Measurements from ENCODE around the gene CEP170B.

The CEP170B gene

DNA sequence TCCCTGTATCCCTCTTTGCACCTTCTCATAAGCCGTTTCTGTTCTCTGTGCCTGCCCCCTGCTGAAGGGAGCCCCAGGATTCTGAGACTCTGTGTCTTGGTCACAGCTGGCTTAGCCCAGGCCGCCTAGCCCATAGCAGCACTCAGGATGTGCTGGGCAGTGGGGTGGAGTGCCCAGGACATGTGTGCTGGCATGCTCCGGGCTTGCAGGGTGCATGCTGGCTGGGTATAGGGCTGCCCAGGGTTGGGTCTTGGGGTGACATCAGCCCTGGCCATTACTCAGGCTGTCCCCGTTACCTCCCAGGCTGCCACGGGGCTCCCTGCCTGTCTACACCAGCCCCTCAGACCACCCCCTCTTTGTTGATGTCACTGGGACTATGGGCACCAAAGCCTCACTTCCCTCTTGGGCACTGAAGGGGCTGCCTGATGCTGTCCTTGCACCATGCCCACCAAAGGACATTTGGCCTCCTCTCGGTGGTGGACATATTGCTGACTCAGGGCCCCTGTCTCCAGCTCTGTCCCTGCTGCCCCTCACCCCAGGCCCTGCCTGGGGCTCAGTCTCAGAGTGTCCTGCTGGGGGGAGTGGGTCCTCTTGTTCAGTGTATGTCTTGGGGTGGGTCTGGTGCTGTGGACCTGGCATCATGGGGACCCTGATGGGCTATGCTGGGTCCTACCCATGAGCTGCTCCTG, 2.4 kb downstream of the CEP170B start:
- TF ChIP-seq, protein P1, sequence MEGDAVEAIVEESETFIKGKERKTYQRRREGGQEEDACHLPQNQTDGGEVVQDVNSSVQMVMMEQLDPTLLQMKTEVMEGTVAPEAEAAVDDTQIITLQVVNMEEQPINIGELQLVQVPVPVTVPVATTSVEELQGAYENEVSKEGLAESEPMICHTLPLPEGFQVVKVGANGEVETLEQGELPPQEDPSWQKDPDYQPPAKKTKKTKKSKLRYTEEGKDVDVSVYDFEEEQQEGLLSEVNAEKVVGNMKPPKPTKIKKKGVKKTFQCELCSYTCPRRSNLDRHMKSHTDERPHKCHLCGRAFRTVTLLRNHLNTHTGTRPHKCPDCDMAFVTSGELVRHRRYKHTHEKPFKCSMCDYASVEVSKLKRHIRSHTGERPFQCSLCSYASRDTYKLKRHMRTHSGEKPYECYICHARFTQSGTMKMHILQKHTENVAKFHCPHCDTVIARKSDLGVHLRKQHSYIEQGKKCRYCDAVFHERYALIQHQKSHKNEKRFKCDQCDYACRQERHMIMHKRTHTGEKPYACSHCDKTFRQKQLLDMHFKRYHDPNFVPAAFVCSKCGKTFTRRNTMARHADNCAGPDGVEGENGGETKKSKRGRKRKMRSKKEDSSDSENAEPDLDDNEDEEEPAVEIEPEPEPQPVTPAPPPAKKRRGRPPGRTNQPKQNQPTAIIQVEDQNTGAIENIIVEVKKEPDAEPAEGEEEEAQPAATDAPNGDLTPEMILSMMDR (IDR thresholded peaks at IDR 0.05; ENCODE audit: low read depth, low read length, missing control alignments), result no peak
- DNase-seq (ENCODE audit: low read depth), result no peak
- no peak overlapping the region for H3K4me3 ChIP-seq (ENCODE audit: low read depth, low read length)
- in situ Hi-C loops (cut with HindIII; ENCODE audit: low sequenced_read_pairs), result no loop called here

DNA sequence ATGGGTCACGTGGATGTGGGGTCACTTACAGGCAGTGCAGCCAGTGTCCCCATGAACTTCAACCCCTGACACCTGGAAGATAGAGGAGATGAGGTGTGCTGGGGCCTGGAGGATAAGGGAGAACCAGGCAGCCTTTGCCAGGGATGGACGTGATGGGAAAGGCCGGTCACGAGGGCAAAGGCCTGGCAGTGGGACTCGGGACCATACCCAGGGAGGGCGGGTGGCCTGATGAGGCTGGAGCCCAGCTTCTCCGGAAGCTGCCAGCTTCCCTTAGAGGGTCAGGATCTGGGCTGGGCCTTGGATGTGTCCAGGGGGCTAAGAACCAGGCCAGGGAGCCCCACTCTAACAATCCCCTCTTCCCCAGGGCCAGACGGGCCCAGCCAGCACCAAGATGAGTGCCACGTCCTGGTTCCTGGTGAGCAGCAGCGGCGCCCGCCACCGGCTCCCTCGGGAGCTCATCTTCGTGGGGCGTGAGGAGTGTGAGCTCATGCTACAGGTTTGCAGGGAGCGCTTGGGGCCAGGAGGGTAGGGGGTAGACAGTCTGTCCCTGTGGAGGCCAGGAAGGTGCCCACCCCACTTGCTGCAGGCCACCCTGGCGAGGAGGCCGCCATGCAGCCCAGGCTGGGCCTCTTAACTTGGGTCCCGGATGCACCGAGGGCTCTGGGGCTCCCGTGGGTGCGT, 3.1 kb downstream of the CEP170B start:
- TF ChIP-seq, protein P1 (IDR thresholded peaks at IDR 0.05; ENCODE audit: low read depth, low read length, missing control alignments), result no peak
- in situ Hi-C loops (cut with HindIII; ENCODE audit: low sequenced_read_pairs), result no loop called here
- no peak overlapping the region for H3K4me3 ChIP-seq (ENCODE audit: low read depth, low read length)
- no peak for DNase-seq (ENCODE audit: low read depth)

DNA sequence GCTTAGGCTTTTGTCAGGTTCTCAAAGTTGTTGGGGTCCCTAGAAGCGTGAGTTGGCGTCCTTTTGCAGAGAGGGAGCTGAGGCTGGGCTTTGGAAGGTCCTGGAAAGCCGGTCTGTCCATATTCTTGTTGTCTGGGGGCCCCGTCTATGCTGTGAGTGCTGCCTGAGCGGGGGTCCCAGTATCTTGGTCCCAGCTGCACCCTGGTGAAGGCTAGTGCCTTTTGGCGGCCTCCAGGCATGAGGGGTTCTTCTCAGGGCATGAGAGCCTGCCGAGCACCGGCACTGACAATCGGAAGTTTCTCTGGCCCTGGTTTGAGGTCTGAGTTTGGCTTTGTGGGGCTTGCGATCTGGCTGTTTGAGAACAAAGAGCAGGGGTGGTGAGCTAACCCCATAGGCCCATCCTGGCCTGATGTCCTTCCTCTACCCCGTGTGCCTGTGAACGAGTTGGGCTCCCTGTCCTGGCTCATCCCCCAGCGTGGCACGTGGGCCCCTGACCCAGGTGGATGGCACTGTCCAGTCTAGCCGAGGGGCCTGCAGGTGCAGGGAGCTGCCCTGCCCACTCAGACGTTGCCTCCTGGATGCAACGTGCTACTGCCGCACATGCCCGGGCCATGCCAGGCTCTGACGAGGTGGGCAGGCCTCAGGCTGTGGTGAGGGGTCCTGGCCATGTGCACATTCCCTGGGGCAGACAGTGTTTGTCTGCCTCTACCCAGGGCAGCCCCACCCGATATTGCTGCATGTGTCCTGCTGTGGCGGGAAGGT, 3.9 kb downstream of the CEP170B start:
- H3K4me3 ChIP-seq (ENCODE audit: low read depth, low read length), result no peak overlapping the region
- DNase-seq (ENCODE audit: low read depth), result no peak
- TF ChIP-seq, protein P1 (IDR thresholded peaks at IDR 0.05; ENCODE audit: low read depth, low read length, missing control alignments), result no peak
- in situ Hi-C loops (cut with HindIII; ENCODE audit: low sequenced_read_pairs), result no loop called here

GRCh38 chr14:104869669-104870367, 4.8 kb downstream of the CEP170B start:
- no peak for DNase-seq (ENCODE audit: low read depth)

DNA sequence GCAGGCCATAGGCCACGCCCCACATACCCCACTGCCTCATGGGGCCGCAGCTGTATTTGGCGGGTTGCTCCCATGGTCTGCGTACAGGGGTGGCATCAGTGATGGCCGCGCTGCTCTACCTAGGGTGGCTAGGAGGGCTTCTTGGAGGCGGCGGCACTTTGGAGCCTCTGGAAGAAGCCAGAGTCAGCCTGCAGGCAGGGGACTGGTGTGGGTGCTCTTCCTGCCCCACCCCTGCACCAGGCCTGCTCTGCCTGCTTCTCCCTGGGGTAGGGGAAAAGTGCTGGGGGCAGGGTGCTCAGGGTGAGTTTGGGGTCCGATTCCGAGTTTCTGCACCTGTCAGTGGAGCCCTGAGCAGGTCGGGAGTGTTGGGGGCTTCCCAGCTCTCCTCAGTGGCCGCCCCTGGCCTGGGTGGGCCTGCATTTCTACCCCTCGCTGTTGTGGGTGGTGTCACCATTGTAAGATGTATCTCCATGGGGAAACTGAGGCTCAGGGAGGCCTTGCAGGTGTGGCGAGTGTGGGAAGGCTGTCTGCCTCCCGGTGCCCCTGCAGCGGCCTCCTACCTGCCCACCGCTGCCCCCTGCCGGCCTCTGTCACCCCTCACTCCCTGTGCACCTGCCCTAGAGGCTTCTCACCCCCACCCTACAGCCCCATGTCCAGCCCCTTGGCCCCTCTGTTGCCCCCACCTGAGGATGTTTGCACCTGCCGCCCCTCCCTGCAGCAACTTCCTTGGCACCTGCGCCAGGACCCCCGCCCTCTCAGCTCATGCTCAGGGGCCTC, 5.5 kb downstream of the CEP170B start:
- DNase-seq (ENCODE audit: low read depth), result no peak
- in situ Hi-C loops (cut with HindIII; ENCODE audit: low sequenced_read_pairs), result no loop called here

More at GRCh38 chr14:104869669-104870367, 4.8 kb downstream of the CEP170B start:
- in situ Hi-C loops (cut with HindIII; ENCODE audit: low sequenced_read_pairs), result no loop called here
- no peak overlapping the region for H3K4me3 ChIP-seq (ENCODE audit: low read depth, low read length)
- TF ChIP-seq, protein P1 (IDR thresholded peaks at IDR 0.05; ENCODE audit: low read depth, low read length, missing control alignments), result no peak

More for the DNA sequence above, 5.5 kb downstream of the CEP170B start:
- H3K4me3 ChIP-seq (ENCODE audit: low read depth, low read length), result no peak overlapping the region
- TF ChIP-seq, protein P1 (IDR thresholded peaks at IDR 0.05; ENCODE audit: low read depth, low read length, missing control alignments), result peak; percentile 35
